Left colon (tissue), 2 donors: Measurements from ENCODE around the gene CSNK1G2. TPM values are rescaled to one million over a fixed set of nuclear protein-coding genes. Genes with fewer than 3 reads are reported as not detected.
A peak's percentile ranks its signal among the peaks of the same experiment; 100 is the strongest.

Source experiments
- ATAC-seq: fragments of 200-7000 bp; cut with Tn5 transposase; one replicate; pipeline ENCODE4 v1.9.1; 2020; ENCODE audit warnings: mild to moderate bottlenecking, moderate library complexity
- DNase-seq, 2 donors: peaks; one replicate each; pipeline ENCODE4 v3.0.0-alpha.2; 2020
- intact Hi-C, 2 donors: fragments of 100-400 bp; cut with DNase I in 1 of 2; cut with micrococcal nuclease in 1 of 2; formaldehyde crosslinking; loops; one replicate each; pipeline versions ENCODE4 v1.11.2 to v1.14.0; 2022; cut with DNase I, micrococcal nuclease
- total RNA-seq, 2 donors: library from RNA; stranded (reverse); fragmentation: NEBNext Ultra II Directional; extraction: Animal tissue kit (Norgen Biotek cat#: 25700); gene quantifications; one replicate each; pipeline ENCODE4 v1.2.1, GENCODE V29; 2021
- donor health status: DM: no; HTN: no; CAD: no.
- donor health status: DM: yes; HTN: yes; CAD: no.

Gene CSNK1G2
- total RNA-seq, 2 donors from 2014 or later, result 51.4 to 74.1 TPM

DNA sequence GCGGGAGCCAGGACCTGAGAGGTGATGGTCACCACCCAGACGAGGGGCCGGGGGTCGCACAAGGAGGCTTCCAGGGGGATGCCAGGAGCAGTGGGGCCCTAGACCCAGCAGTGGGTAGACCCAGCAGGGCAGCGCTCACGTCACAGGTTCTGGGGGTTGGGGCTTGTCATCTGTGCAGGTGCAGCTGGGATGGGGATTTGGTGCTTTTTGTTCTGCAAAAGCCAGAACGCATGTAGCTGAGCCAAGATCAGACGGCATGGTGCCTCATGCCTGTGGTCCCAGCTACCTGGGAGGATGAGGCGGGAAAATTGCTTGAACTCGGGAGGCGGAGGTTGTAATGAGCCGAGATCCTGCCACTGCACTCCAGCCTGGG lies 15.1 kb downstream of the CSNK1G2 start:
- ATAC-seq, result no peak
- intact Hi-C loops, result no loop called here

DNA sequence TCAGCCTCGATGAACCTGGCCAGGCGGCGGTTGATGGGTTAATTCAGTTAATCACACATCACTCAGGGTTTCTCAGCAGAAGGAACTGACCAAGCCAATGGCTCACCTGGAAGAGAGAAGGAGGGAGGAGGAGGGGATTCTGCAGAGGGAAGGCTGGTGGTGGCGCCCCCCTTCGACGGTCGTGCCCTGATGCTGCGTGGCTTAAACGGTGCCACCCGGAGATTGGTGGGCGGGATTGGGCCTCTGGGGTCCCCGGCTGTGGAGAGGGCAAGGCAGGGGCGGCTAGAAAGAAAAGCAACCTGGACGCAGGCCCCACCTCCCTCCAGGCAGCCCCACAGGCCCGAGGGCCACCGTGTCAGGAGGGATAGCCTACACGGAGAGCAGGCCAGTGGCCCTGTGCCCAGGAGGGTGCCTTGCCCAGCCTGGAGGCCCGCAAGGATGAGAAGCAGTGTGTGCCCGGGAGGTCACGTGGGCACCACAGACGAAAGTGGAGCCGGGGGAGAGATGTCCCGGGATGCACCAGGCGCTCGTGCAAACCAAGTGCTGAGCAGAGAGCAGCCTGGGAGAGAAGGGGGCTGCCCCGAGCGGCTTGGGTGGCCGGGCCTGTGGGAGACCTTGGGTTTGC lies 16.0 kb downstream of the CSNK1G2 start:
- DNase-seq (peak in 1 of 2 donors; percentile 70), ATAC-seq (peak; percentile 14)
- intact Hi-C loops, result no loop called here

More for the DNA sequence above, 15.1 kb downstream of the CSNK1G2 start:
- DNase-seq, result no peak

DNA sequence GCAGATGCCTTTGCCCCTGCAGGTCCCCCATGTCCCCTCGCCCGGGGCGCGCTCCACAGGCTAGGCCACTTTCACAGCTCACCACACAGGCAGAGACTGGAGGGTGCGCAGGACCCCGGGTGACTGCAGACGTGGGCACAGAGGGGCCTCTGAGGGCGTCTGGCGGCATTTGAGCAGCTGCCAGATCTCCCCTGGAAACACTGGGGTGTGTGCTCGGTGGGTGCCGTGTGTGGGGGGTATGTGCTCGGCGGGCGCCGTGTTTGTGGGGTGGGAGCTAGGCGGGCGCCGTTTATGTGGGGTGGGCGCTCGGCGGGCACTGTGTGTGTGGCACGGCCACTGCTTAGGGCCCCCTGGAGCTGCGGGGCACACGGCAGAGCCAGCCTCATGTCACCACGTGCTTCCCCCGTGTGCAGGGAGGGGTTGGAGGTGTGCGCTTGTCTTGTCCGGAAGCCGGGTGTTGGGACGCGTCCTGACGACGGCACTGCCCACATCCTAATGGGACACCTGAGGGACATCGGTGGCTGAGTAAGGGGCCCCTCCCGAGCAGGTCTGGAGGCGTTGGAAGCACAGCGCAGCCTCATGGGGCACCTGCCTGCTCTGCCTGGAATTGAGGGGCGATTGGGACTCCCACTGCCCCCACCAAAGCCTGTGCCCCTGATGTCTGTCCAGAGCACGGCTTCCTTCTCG lies 16.7 kb downstream of the CSNK1G2 start:
- no peak for DNase-seq
- intact Hi-C loops, result no loop called here
- ATAC-seq, result no peak

DNA sequence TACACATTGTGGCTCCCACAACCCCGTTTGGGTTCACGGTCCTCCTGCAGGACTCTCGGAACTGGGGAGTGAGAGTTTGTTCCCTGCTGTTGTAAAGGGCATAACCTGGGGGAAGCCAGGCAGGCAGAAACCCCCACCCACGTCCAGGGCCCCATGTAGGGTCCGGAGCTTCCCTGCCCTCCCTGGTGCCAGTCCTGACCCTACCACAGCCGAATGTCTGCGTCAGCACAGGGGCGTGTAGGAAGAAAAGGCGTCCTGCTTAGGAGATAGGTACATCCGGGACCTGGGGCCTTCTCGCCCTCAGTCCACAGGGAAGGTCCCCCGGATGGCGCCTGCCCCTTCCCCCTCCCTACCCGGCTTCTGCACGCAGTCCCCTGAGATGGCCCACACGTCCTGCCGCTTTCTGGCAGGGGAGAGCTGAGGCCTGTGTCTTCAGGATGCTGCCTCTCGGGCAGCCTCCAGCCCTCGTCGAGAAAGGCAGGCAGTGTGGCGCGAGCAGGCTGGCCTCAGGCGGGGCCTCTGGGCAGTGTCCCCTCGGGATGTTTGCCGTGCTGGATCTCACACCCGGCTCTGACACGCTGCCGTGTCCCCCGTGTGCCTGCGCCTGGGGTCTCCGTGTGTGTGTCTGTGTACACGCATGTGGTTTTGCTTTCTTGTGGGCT lies 19.1 kb downstream of the CSNK1G2 start:
- DNase-seq, result no peak
- no peak for ATAC-seq
- intact Hi-C loops, result no loop called here

DNA sequence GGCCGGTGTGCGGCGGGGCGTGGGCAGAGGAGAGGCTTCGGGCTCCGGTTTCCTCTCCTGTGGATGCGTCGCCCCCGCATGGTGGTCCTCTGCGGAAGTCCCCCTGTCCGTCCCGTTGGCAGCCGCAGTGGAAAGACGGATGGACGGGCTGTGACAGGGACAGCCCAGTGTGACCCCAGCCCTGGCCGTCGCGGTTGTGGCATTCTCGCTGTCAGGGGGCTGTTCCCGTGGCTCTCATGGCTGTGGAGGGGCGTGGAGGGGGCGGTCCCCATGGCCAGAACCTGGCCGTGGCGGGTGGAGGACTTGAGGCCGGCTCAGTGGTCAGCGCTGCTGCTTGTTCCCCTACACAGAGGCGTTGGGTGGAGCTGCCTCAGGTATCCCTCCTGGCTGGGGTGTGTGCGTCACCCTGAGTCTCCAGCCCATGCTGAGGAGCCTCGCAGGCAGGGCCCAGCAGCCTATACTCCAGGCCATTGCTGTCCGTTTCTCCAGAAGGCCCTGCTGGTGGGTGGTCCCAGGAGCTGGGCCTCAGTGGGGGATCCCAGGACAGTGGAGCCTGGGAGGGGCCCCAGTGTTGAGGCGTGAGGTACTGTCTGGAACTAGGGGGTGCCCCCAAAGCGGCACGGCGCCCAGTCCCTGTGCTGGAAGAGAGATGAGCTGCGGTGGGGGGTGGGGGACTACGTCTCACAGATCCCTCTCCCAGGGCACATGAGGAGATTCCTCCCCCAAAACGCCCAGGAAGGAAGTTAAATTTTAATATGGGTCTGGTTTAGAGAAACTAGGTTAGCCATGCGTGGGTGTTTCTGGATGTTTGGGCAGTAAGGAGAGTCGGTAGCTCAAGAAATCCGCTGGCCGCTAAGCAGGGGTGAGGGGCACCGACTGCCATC lies 20.3 kb downstream of the CSNK1G2 start:
- DNase-seq (no peak), ATAC-seq (no peak)
- intact Hi-C loops, result no loop called here

DNA sequence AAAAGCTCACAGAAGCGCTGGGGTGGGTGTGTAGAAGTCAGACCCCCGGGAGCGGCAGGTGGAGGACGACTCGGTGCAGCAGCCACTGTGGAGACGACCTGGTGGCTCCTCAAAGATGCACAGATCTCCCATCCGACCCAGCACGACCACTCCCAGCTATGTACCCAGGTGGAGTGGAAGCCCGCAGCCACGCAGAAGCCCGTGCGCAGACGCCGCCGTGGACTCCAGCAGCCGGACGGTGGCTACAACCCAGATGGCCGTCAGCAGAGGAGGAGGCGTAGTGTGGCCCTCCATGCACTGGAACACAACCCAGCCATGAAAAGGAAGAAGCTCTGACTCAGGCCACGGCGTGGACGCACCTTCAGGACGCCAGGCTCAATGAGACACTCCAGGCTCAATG lies 21.7 kb downstream of the CSNK1G2 start:
- no peak for ATAC-seq
- DNase-seq, result no peak
- intact Hi-C loops, result no loop called here

DNA sequence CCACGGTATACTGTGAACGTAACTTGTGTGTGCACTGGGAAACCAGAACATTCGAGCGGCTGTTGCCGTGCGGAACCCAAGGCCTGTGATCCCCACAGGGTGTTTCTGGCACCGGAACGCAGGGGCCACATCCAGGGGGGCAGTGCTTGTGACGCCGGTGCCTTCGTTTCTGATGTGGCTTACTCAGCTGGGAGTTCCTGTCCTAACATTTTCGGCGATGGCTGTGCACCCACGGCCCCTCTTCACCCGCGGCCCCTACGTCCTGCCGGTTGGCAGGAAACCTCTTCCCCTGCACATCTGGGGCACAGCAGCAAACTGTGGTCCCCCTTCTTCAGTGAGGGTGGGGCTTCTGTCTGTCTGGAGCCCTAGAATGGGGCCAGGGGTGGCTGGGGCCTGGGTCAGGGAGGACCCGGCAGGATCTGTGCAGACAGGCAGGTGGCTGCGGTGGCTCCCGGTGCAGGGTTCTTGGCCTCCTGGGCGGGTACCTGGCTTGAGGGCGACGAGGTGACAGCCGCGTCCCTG lies 26.2 kb downstream of the CSNK1G2 start:
- no peak for ATAC-seq
- no peak for DNase-seq
- intact Hi-C loops, result no loop called here

DNA sequence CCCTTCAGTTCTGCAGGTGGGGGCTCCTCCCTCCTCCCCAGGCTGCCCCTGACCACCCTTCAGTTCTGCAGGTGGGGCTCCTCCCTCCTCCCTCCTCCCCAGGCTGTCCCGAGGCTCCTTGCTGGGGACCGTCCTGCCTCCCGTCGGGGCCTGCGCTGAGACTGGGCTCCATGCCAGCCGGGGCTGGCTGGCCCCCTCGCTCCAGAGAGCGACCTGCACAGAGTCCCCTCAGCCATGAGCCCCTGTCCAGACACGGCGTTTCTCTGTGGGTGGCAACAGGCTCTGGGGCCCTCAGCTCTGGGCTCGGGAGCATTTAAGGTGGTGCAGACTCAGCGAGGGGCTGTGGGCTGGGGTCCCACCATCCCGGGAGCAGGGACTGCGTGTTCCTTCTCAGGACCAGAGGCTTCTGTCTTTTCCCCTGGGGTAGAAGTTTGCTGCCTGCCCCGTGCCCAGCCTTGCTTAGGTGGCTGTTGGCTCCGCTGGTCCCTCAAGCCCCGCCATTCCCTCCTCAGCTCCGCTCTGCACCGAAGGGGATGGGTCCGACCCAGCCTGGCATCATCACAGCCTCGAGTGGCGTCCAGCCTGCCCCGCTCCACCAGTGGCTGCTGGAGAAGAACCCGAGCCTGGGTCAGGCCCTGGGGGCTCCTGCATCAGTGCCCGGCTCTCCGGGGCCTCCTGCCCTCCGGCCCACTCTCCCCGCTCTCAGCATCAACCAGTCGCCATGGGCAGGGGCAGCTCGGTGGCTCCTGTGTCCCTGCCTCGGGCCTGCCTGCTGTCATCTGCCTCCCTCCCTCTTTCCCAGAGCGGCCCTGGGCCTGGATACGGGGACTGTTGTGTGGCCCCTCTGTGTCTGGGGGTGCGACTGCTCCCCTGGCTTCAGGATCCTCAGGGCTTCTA lies 27.6 kb downstream of the CSNK1G2 start:
- no peak for ATAC-seq

DNA sequence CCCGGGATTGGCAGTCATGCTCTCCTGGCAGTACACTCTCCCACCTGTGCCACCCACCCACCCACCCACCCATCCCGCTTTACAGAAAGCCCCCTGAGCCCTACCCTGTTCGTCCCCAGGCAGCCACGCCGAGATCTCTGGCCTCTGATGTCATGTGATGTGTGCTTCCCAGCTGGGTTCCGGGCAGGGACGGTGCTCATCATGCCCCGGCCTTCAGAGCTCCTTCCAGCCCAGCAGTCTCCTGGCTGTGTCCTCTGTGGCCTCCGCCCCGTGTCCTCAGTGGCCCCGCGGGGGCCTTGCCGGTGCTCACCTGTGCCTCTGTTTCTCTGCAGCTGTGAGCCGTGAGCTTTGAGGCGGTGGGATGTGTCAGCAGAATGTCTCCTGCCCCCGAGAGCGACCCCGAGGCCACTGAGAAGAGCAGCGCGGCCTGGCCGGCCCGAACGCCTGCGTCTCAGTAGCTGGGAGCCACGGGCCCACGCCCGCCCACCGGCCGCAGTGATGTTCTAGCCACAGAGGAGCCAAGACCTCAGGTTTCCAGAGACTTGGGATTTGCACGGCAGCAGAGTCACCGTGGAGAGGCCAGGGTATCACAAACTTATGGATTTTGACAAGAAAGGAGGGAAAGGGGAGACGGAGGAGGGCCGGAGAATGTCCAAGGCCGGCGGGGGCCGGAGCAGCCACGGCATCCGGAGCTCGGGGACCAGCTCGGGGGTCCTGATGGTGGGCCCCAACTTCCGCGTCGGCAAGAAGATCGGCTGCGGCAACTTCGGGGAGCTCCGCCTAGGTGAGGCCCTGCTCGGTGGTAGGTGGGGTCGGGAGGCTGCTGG lies 28.4 kb downstream of the CSNK1G2 start:
- no peak for DNase-seq
- no peak for ATAC-seq
- intact Hi-C loops, result no loop called here

More for the DNA sequence above, 27.6 kb downstream of the CSNK1G2 start:
- intact Hi-C loops, result no loop called here
- no peak for DNase-seq

DNA sequence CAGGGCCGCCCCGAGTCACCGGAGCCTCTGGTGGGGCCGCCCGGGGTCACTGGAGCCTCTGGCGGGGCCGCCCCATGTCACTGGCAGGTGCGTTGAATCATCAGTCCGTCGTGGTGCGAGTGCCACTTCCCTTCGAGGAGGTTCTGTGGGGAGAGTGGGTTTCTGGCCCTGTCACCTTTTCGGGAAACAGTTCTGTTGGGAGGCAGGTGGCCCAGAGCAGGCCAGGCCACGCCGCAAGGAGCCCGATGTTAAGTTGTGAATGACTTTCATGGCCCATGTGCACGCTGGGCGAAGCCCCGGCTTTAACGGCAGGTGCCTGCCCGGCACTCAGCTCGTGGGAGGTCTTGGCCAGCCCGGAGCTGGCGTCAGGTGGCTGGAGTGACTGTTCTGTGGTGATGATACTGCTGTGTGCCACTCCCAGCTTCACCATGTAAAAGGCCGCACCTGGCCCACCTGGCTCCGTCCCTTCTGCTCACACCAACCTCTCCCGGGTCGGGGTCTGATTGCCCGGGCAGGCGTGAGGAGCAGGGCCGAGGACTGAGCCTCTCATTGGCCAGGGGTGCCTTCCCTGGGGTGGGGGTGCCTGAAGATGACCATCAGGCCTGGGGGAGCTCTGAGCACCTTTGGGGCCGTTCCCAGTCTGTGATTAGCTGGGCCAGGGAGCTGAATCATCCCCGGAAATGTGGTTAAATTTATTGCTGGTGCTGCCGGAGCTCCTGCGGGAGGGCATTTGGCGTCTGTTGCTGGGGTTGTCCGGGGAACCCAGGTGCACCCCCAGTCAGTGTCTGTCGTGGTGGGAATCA lies 29.2 kb downstream of the CSNK1G2 start:
- intact Hi-C loops, result no loop called here
- ATAC-seq, result peak; percentile 35

DNA sequence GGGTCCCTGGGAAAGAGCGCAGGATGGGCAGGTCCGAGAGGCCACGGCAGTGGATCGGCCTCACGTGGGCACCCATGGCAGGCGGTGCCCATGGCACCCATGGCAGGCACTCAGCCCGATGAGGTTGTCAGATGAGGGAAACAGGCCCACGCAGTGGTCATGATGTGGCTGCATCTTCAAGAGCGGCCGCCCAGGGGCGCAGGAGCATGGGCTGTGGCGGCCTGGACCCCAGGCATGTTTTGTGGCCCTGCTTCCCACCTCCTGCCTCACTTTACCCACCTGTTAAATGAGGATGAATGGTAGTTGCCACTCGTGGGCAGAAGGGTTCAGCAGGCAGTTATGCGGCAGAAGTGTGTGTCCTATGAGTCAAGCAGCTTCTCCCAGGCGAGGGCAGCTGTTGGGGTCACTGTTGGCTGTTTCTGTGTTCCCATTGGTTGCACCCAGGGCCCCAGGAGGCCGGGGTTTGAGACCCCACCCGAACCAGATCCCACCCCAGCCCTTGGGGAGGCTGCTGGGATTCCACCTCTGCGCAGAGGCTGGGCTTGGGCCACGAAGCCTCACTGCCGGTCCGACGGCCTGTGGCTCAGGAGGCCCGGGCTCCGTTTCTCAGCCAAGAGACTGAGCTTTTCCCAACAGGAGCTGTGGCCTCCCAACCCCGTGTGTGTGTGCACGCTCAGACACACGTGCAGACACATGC lies 30.0 kb downstream of the CSNK1G2 start:
- intact Hi-C loops, result no loop called here
- ATAC-seq (no peak), DNase-seq (no peak)

More for the DNA sequence above, 29.2 kb downstream of the CSNK1G2 start:
- no peak for DNase-seq

DNA sequence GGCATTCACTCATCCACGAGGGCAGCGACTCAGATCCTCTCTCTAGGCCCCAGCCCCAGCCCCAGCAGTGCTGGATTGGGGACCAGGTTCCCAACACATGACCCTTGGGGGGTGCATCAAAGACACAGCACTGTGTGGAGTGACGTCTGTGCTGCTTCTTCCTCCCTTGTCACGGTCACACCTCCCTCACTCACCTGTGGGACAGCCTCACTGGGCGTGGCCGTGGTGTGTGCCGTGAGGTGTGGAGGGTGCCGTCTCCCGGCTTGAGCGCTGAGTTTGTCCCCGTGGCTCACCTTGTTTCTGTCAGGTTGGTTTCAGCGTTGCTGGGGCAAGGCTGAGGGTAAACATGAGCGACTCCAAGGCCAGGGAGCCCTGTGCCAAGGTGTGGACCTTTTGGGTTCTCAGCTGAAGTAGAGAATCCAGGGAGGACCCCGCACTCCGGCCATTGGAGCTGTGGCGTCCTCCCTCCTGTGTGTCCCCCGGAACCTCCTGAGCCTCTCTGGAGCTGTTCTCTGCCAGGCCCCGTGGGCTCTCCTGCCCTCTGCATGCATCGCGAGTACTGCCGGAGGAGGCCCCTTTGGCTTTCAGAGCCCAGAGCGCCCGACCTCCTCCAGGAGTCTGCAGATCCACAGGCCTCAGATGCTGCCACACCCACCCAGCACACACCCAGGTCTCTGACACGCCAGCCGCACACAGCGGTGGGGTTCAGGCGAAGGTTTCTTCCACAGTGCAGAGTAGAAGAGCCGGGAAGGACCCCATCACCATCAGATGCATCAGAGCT lies 33.6 kb downstream of the CSNK1G2 start:
- ATAC-seq, result peak; percentile 26
- DNase-seq, result no peak
- intact Hi-C loops, result no loop called here

DNA sequence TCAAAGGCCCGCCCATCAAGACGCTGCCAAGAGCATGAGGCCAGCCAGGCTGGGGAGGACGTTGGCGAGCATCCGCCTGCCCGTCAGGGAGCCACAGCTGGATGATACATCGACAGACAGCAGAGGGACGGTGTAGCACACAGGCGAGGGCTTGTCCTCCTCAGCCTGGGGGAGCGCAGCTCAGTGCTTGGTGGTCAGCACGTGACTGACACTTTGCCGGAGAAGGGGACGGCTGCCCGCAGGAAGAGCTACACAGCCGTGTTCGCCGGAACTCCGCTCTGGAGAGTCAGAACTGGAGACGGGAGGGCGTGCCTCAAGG lies 34.1 kb downstream of the CSNK1G2 start:
- DNase-seq (no peak), ATAC-seq (no peak)
- intact Hi-C loops, result no loop called here

DNA sequence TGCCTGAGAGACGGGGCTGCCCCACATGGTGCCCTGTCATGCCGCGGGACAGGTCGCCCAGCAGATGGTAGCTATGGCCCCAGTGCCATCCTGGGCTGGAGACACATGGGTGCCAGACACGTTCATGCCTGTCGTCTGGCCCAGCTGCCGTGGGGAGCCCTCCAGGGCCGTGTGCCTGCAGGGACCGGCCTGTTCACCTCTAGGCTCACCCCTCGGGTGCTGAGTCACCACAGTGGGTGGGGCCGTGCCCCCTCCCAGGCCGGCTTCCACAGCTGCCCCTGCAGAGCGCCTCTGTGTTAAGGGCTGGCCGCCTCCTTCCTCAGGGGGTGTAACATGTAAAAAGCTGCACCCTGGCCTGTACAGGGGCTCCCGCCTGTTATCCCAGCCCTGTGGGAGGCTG lies 36.1 kb downstream of the CSNK1G2 start:
- no peak for ATAC-seq
- intact Hi-C loops, result no loop called here
- no peak for DNase-seq

DNA sequence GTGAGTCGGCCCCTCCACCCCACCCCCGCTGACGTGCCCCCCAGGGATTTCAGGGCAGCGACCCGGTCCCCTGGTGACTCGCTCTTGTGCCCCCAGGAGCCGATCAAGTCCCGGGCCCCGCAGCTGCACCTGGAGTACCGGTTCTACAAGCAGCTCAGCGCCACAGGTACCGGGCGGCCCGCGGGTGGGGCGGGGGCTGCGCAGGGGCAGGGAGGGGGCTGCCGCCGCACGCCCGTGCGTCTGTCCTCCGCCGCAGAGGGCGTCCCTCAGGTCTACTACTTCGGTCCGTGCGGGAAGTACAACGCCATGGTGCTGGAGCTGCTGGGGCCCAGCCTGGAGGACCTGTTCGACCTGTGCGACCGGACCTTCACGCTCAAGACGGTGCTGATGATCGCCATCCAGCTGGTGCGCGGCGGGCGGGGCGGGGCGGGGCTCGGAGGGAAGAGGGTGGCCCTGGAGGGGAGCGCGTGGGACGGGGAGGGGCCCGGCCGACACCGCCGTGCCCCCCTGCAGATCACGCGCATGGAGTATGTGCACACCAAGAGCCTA lies 37.4 kb downstream of the CSNK1G2 start:
- DNase-seq (no peak), ATAC-seq (no peak)
- intact Hi-C loops, result no loop called here
